Neural cell (in vitro differentiated cells): ENCODE results near the gene CCER1. TPM values are rescaled to one million over a fixed set of nuclear protein-coding genes. Genes with fewer than 3 reads are reported as not detected.

Experiments
- H2AFZ ChIP-seq: fragments of 200-600, 300-800 bp; sonication (generic), shearing (Covaris generic); 2 replicates; pipeline ENCODE4 v1.6.0; 2014; ENCODE audit warnings: low read depth, mild to moderate bottlenecking, antibody characterized with exemption, low read length, moderate library complexity
- H3F3A ChIP-seq: fragments of 200-600 bp; shearing (Covaris generic); 2 replicates; pipeline ENCODE4 v1.6.1; 2016; ENCODE audit warnings: mild to moderate bottlenecking, moderate library complexity, mixed read lengths, antibody characterized with exemption, low read length; ENCODE audit not compliant: insufficient read depth, poor library complexity, severe bottlenecking
- H3K27ac ChIP-seq: fragments of 200-600, 300-800 bp; sonication (generic), shearing (Covaris generic); 2 replicates; pipeline ENCODE4 v1.5.1; 2014; ENCODE audit warnings: mild to moderate bottlenecking, low read length, moderate library complexity
- H3K27me3 ChIP-seq: fragments of 300-800, 200-600 bp; sonication (generic), shearing (Covaris generic); 2 replicates; pipeline ENCODE4 v1.6.0; 2014; ENCODE audit warnings: mild to moderate bottlenecking, low read depth, low read length, moderate library complexity; ENCODE audit not compliant: insufficient read depth
- H3K36me3 ChIP-seq: fragments of 300-800, 200-600 bp; sonication (generic), shearing (Covaris generic); 2 replicates; pipeline ENCODE4 v1.5.1; 2014; ENCODE audit warnings: mild to moderate bottlenecking, antibody characterized with exemption, low read length, moderate library complexity; ENCODE audit not compliant: insufficient read depth
- H3K4me2 ChIP-seq: fragments of 300-800, 200-600 bp; sonication (generic), shearing (Covaris generic); 2 replicates; pipeline ENCODE4 v1.6.0; 2014; ENCODE audit warnings: mild to moderate bottlenecking, low read length
- H3K4me3 ChIP-seq: fragments of 300-800, 200-600 bp; sonication (generic), shearing (Covaris generic); 2 replicates; pipeline ENCODE4 v1.5.1; 2014; ENCODE audit warnings: mild to moderate bottlenecking, low read length, moderate library complexity
- H3K79me2 ChIP-seq: fragments of 200-600 bp; shearing (Covaris generic); replicated peaks from 2 replicates; pipeline ENCODE4 v1.6.0; 2014; ENCODE audit warnings: mild to moderate bottlenecking, low read length, moderate library complexity; ENCODE audit not compliant: insufficient read depth
- H3K9ac ChIP-seq: fragments of 300-800, 200-600 bp; sonication (generic), shearing (Covaris generic); 2 replicates; pipeline ENCODE4 v1.6.1; 2016; ENCODE audit warnings: mild to moderate bottlenecking, low read length, mixed read lengths
- H3K9me2 ChIP-seq: fragments of 200-600 bp; shearing (Covaris generic); 2 replicates; pipeline ENCODE4 v1.6.1; 2016; ENCODE audit warnings: mild to moderate bottlenecking, low read length, mixed read lengths; ENCODE audit not compliant: insufficient read depth
- H3K9me3 ChIP-seq: fragments of 200-600, 300-800 bp; sonication (generic), shearing (Covaris generic); 2 replicates; pipeline ENCODE4 v1.6.1; 2016; ENCODE audit warnings: mild to moderate bottlenecking, mixed run types, low read length, moderate library complexity, mixed read lengths
- H4K20me1 ChIP-seq: fragments of 200-600 bp; shearing (Covaris generic); 2 replicates; pipeline ENCODE4 v1.6.1; 2016; ENCODE audit warnings: mild to moderate bottlenecking, mixed run types; ENCODE audit not compliant: insufficient read depth
- EP300 ChIP-seq: fragments of 450-650 bp; conservative IDR thresholded peaks from 2 replicates; pipeline ENCODE4 v1.6.1; 2014; ENCODE audit warnings: antibody characterized with exemption, mild to moderate bottlenecking, moderate library complexity; ENCODE audit not compliant: poor library complexity, severe bottlenecking
- EZH2 ChIP-seq: fragments of 200-600, 300-800 bp; shearing (Covaris generic), sonication (generic); IDR thresholded peaks from 2 replicates; pipeline ENCODE4 v1.6.1; 2014; ENCODE audit warnings: antibody characterized with exemption, low read length, borderline replicate concordance, mild to moderate bottlenecking; ENCODE audit not compliant: insufficient read depth, poor library complexity, severe bottlenecking
- MXI1 ChIP-seq: fragments of 450-650 bp; conservative IDR thresholded peaks from 2 replicates; pipeline ENCODE4 v1.6.1; 2014; ENCODE audit warnings: antibody characterized with exemption, mild to moderate bottlenecking; ENCODE audit not compliant: poor library complexity, severe bottlenecking
- POLR2AphosphoS5 ChIP-seq: IDR thresholded peaks from 2 replicates; pipeline ENCODE4 v1.6.1; 2012
- RAD21 ChIP-seq: fragments of 450-650 bp; conservative IDR thresholded peaks from 2 replicates; pipeline ENCODE4 v1.6.1; 2014; ENCODE audit warnings: antibody characterized with exemption, mild to moderate bottlenecking, moderate library complexity
- SMC3 ChIP-seq: fragments of 450-650 bp; conservative IDR thresholded peaks from 2 replicates; pipeline ENCODE4 v1.6.1; 2014; ENCODE audit warnings: antibody characterized with exemption, mild to moderate bottlenecking, moderate library complexity; ENCODE audit not compliant: poor library complexity
- TAF1 ChIP-seq: IDR thresholded peaks from 2 replicates; pipeline ENCODE4 v1.6.1; 2012; ENCODE audit warnings: low read depth
- polyA plus RNA-seq: library from polyadenylated mRNA; depleted of rRNA; stranded (reverse); fragments of >200 nt; gene quantifications from 2 replicates; pipeline ENCODE4 v1.2.3, GENCODE V29; 2014
- TF ChIP-seq, protein P1 (sequence below): IDR thresholded peaks from 2 replicates; pipeline ENCODE4 v1.6.1; 2012; ENCODE audit warnings: borderline replicate concordance
- TF ChIP-seq, protein P2 (sequence below): fragments of 450-650 bp; IDR thresholded peaks from 2 replicates; pipeline ENCODE4 v1.5.1; 2014; ENCODE audit warnings: antibody characterized with exemption, mild to moderate bottlenecking, moderate library complexity; ENCODE audit not compliant: poor library complexity, severe bottlenecking

The CCER1 gene
- polyA plus RNA-seq, 1 donor from 2014 or later = not detected

DNA sequence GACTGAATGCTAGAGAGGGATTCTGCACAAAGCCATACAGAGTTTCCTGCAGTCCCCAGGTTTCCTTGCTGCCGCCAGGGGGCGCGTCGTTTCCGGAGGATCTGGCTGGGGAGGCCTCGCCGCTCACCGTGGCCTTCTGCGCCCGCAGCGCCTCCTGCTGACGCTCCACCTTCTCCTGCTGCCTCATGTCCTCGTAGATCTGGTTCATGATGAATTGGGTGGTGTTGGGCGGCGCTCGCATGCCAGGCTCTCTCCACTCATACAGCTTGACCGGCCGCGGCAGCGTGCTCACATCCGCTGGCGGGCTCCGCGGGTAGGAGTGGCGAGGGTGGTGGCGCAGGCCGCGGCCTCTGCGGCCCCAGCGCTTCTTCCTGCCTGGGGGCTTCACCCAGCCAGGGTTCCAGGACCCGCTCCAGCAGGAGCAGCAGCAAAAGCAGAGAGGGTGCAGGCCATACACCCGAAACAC lies 987 bp downstream of the CCER1 start:
- no peak for TF ChIP-seq EP300
- TF ChIP-seq TAF1 = no peak
- no peak for TF ChIP-seq SMC3
- TF ChIP-seq EZH2 = no peak
- TF ChIP-seq RAD21 = no peak
- no peak for TF ChIP-seq MXI1
- TF ChIP-seq, protein P1, sequence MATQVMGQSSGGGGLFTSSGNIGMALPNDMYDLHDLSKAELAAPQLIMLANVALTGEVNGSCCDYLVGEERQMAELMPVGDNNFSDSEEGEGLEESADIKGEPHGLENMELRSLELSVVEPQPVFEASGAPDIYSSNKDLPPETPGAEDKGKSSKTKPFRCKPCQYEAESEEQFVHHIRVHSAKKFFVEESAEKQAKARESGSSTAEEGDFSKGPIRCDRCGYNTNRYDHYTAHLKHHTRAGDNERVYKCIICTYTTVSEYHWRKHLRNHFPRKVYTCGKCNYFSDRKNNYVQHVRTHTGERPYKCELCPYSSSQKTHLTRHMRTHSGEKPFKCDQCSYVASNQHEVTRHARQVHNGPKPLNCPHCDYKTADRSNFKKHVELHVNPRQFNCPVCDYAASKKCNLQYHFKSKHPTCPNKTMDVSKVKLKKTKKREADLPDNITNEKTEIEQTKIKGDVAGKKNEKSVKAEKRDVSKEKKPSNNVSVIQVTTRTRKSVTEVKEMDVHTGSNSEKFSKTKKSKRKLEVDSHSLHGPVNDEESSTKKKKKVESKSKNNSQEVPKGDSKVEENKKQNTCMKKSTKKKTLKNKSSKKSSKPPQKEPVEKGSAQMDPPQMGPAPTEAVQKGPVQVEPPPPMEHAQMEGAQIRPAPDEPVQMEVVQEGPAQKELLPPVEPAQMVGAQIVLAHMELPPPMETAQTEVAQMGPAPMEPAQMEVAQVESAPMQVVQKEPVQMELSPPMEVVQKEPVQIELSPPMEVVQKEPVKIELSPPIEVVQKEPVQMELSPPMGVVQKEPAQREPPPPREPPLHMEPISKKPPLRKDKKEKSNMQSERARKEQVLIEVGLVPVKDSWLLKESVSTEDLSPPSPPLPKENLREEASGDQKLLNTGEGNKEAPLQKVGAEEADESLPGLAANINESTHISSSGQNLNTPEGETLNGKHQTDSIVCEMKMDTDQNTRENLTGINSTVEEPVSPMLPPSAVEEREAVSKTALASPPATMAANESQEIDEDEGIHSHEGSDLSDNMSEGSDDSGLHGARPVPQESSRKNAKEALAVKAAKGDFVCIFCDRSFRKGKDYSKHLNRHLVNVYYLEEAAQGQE = no peak
- TF ChIP-seq POLR2AphosphoS5 = no peak
- TF ChIP-seq, protein P2, sequence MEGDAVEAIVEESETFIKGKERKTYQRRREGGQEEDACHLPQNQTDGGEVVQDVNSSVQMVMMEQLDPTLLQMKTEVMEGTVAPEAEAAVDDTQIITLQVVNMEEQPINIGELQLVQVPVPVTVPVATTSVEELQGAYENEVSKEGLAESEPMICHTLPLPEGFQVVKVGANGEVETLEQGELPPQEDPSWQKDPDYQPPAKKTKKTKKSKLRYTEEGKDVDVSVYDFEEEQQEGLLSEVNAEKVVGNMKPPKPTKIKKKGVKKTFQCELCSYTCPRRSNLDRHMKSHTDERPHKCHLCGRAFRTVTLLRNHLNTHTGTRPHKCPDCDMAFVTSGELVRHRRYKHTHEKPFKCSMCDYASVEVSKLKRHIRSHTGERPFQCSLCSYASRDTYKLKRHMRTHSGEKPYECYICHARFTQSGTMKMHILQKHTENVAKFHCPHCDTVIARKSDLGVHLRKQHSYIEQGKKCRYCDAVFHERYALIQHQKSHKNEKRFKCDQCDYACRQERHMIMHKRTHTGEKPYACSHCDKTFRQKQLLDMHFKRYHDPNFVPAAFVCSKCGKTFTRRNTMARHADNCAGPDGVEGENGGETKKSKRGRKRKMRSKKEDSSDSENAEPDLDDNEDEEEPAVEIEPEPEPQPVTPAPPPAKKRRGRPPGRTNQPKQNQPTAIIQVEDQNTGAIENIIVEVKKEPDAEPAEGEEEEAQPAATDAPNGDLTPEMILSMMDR = no peak
- no peaks in the 10 kb centered on the region for H3K9me2 ChIP-seq
- no peaks in the 10 kb centered on the region for H4K20me1 ChIP-seq
- H3K27ac ChIP-seq = no peak overlapping the region
- H2AFZ ChIP-seq = no peak overlapping the region
- no peaks in the 10 kb centered on the region for H3K79me2 ChIP-seq
- no peak overlapping the region for H3K9ac ChIP-seq
- H3K4me3 ChIP-seq = no peak overlapping the region
- H3K36me3 ChIP-seq = no peaks in the 10 kb centered on the region
- H3K9me3 ChIP-seq = no peaks in the 10 kb centered on the region
- no peak overlapping the region for H3K4me2 ChIP-seq
- H3K27me3 ChIP-seq = no peaks in the 10 kb centered on the region
- H3F3A ChIP-seq = no peaks in the 10 kb centered on the region

DNA sequence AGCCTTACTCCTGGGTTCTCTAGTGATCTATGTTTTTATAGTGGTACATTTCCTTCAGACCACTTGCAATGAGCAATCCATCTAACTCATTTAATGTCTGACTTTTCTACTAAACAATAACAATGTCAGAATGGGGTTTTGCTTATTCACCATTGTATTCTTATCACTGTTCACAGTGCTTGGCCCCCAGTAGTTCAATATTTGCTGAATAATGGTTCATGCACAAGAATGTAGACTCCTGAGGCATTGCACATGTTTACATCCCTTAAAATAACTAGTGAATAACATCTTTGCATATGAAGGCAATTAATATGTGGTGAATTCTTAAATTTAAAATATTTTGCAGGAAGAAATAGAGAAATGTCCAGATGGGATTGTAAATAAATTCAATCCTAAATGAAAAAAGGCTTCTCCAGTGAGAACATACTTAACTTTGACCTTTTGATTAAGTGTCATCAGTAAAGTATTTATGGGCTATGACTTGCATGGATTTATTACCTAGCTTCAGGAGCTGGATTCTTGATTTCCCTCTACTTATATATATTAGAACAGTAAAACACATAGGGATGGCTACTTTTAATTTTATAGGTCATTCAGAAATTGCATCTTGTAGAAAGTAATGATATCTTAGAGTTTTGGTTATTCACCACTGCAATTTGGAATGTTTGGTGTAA lies 3.4 kb downstream of the CCER1 start:
- no peaks in the 10 kb centered on the region for H3K36me3 ChIP-seq
- H3K9me3 ChIP-seq = no peaks in the 10 kb centered on the region
- no peaks in the 10 kb centered on the region for H3F3A ChIP-seq
- H3K79me2 ChIP-seq = no peaks in the 10 kb centered on the region
- TF ChIP-seq TAF1 (no peak), RAD21 (no peak), EZH2 (no peak), MXI1 (no peak), POLR2AphosphoS5 (no peak), SMC3 (no peak), EP300 (no peak)
- TF ChIP-seq, protein P2 = no peak
- TF ChIP-seq, protein P1 = no peak
- no peaks in the 10 kb centered on the region for H3K27me3 ChIP-seq
- H2AFZ ChIP-seq = no peak overlapping the region
- no peak overlapping the region for H3K27ac ChIP-seq
- no peaks in the 10 kb centered on the region for H4K20me1 ChIP-seq
- H3K4me3 ChIP-seq = no peak overlapping the region
- H3K9me2 ChIP-seq = no peaks in the 10 kb centered on the region
- no peak overlapping the region for H3K4me2 ChIP-seq
- H3K9ac ChIP-seq = no peak overlapping the region
